Left renal pelvis (tissue), 4 donors: ENCODE measurements around the gene POTEJ. TPM values are rescaled to one million over a fixed set of nuclear protein-coding genes. Genes with fewer than 3 reads are reported as not detected.
"Not testable (repeated sequence)": the region's sequence is repeated elsewhere in the genome, so short reads cannot be mapped to it uniquely, and the experiment has no call there.

ENCODE experiments used
- DNase-seq, 4 donors: peaks; one replicate each; pipeline ENCODE4 v3.0.0-alpha.2; 2013; ENCODE audit warnings: low read depth in 4 of 4, low spot score in 3 of 4
- polyA plus RNA-seq, 4 donors: library from polyadenylated mRNA; unstranded; fragments of 120-200 nt; gene quantifications; one replicate each; pipeline ENCODE4 v1.2.1, GENCODE V29; 2013; ENCODE audit not compliant: insufficient read length in 4 of 4

Gene POTEJ
- polyA plus RNA-seq, 4 donors, result 0.12 to 0.32 TPM; not detected in 2

GRCh38 chr2:130601648-130602302, 9.5 kb upstream of the POTEJ start:
- not testable (repeated sequence) for DNase-seq

GRCh38 chr2:130608276-130609001, 2.8 kb upstream of the POTEJ start:
- not testable (repeated sequence) for DNase-seq

DNA sequence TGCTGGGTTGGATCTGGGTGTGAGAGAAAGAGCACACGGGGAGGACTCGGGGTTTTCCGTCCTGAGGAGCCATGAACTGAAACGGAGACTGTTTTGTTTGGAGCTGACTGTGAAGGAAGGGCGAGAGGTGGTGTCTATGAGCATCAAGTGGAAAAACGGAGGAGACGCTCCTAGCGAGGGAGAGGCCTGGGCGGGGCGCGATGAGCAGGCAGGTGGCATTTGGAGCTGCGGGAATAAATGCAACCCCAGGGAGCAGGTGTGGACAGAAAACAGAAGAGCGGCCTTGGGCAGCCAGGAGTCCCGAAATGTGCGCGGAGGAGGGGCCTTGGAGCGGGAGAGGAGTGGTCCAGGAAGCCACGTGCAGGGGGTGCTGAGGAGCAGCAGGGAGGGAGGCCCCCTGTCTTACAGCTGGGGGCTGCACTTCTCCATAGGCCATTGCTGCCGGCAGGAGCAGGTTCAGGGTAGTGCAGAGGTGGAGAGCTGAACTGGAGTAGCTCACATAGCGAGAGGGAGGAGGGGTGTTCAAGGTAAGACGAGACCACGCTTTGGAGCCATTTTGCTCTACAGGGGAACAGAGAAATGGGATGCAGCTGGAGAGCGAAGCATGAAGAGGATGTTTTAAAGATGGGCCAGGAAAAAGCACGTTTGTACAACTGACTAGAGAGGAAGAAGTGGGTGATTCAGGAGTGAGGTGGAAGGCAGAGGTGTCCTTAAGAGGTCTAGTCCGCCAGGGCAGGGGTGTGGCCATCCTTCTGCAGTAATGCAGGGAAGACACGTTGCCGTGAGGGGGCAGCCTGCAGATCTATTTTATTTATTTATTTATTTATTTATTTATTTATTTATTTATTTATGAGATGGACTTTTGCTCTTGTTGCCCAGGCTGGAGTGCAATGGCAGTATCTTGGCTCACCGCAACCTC, 2.0 kb upstream of the POTEJ start:
- DNase-seq, result not testable (repeated sequence)

GRCh38 chr2:130610486-130610885, 754 bp upstream of the POTEJ start:
- not testable (repeated sequence) for DNase-seq

DNA sequence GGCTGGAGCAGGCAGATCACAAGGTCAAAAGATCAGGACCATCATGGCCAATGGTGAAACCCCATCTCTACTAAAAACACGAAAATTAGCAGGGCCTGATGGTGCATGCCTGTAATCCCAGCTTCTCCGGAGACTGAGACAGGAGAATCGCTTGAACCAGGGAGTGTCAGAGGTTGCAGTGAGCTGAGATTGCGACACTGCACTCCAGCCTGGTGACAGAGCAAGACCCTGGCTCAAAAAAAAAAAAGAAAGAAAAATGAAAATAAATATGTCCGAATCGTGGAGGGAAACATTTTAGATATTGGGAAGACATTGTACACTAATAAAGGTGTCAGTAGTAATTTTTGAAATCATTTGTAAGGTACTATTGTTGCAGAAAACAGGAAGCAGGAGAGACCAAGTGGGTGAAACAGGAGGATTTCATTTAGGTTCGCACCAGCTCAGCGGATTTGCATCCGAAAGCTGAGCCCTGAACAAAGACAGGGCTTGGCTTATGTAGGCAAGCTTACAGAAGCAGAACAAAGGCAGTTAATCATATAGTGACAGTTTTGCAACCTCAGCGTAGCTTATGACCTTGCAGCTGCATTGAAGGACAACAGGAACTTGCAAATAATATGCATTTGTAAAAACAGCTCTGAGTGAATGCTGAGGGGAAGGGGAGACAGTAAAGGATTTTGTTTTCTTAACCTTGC, 17.7 kb downstream of the POTEJ start:
- DNase-seq, result not testable (repeated sequence)

GRCh38 chr2:130638973-130639372, 27.7 kb downstream of the POTEJ start:
- DNase-seq, result not testable (repeated sequence)

DNA sequence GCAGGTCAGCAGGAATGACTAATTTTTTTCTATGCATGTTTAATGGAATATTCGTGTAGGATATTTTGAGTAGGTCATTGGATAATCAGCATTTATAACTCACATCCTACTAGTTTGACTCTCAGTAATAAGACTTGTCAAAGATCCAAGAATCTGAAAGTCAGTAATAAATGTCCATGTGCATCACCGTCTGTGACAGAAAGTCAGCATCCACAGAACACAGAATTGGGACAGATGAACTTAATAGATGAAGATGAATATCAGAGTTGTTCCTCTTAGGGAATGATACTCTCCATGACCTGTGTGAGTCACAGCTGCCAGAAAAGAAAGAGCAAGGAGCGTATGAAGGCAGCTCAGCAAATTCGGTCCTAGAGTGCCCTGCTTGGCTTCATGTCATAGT, 30.4 kb downstream of the POTEJ start:
- not testable (repeated sequence) for DNase-seq

DNA sequence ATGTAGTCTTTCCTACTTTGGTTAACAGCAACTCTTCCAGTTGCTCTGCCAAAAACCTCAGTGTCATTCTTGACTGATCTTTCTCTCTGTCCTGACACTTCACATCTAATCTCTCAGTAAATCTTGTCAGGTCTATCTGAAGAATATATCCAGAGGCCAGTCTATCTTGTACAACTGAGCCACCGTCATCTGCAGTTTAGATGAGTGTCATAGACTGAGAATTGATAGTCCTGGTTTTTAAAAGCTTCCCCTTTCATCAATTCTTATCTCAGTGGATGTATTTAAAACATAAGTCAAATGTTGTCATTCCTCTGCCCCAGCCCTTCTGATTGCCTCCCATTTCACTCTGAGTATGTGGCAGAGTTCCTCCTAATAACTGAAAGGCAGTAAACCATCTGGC, 38.0 kb downstream of the POTEJ start:
- not testable (repeated sequence) for DNase-seq

- DNase-seq, result not testable (repeated sequence)
These were observed 53.3 kb downstream of the POTEJ start for GRCh38 chr2:130664506-130664905.

DNA sequence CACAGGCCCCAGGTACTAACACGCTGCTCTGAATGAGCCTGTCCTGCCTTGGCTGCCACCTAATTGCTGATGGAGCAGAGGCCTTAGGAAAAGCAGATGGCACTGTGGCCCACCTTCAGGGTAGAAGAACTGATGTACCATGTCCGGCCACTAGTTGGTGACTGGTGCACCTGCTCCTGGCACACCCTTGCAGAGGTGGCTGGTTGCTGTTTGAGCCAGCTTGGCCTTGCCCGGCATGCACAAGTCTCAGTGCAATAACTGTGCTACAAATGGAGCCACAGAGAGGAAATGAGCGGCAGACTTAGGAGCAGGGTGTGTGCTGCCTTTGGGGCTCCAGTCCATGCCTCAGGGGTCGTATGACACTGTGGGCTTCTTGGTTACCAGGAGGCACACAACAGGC, 54.4 kb downstream of the POTEJ start:
- not testable (repeated sequence) for DNase-seq

DNA sequence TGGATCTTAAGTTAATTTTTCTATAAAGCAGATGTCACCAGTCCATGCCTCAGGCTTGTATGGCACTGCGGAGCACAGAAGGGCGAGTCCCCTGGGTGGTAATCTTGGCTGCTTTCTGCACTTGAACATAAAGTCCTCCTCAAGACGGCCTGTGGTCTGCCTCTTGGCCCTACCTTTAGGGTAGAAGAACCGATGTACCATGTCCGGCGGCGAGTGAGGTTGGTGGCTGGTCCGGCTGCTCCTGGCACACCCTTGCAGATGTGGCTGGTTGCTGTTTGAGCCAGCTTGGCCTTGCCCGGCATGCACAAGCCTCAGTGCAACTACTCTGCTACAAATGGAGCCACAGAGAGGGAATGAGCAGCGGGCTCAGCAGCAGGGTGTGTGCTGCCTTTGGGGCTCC, 56.3 kb downstream of the POTEJ start:
- not testable (repeated sequence) for DNase-seq

DNA sequence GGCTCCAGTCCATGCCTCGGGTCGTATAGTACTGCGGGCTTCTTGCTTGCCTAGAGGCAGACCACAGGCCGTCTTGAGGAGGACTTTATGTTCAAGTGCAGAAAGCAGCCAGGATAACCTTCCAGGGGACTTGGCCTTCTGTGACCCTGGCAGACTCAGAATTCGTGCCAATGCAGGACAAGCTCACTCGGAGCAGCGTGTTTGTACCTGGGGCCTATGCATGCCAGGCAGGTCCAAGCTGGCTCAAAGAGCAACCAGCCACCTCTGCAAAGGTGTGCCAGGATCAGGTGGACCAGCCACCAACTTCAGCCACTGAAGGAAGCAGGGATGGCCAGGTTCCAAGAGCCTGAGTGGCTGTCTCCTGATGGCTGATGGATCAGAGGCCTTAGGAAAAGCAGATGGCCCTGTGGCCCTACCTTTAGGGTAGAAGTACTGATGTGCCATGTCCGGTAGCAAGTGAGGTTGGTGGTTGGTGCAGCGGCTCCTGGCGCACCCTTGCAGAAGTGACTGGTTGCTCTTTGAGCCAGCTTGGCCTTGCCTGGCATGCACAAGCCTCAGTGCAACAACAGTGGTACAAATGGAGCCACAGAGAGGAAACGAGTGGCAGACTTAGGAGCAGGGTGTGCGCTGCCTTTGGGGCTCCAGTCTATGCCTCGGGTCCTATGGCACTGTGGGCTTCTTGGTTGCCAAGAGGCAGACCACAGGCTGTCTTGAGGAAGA, 58.9 kb downstream of the POTEJ start:
- not testable (repeated sequence) for DNase-seq

DNA sequence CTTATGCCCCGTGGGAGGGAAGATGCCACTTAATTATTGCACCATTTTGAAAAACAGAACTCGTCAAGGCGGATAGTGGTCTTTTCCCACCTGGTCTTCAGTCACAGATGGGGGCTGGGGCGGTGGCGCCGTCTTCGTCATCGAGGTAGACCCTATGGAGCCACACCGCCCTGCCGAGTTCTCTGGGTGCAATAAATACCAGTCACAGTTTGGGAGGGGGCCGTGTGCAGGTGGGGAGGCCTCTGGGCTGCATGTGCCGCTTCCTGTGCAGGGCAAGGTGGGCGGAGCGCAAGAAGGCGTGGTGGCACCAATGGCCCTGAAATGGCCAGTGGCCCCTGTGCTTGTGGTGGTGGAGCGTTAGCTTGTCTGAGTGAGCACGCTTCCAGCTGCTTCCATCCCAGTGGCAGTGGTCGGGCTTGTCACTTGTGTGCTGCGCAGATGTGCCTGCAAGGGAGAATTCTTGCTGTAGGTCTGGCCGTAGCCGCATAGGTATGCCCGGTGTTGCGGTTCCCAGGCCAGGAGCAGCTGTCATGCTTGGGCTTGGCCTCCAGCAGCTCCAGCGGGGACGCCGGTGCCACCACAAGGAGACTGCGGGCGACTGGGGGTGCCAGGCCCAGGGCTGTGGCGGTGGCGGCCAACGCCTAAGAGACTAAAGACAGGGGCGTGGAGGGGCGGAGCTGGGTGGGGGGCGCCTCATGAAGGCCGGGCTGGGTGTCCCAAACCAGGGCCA, 81.0 kb downstream of the POTEJ start:
- not testable (repeated sequence) for DNase-seq

DNA sequence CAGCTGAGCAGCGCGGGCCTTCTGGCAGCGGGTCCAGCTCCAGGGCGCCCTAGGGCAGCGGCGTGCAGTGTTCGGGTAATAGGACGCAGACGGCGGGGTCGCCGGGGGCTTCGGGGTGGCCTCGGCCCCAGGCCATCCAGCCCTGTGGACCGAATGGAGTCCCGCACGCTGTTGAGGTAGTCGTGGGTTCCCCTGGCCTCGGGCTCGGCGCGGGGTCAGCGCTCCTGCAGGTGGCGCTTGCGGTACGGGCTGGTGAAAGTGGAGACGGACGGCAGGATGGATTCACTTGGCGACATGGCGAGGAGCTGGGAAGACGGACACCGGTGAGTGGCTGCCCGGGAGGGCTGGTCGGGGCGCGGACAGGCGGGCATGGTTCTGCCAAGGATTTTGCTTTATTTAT, 82.2 kb downstream of the POTEJ start:
- DNase-seq, result peak in 3 of 4 donors; percentile 0 to 12 (median 4)

DNA sequence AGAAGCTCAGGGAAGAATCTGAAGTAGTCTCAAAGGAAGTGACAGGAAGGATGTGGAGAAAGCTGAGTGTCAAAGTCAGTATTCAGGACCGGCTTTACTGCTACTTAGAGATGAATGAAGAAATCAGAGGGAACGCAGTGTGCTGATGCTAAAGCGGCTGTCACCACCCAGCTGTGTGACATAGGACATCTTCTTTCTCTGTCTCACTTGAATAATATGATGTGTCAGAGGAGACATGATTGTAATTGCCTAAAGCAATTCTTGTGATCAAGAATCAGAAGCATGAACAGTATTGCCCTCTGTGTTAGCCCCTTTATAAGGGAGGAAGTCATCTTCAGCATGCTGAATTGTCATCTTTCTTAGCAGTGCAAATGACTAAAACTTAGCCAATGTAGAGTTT, 92.0 kb downstream of the POTEJ start:
- not testable (repeated sequence) for DNase-seq
